B cell (primary cell): ENCODE measurements around the gene TMEM134. TPM values are rescaled to one million over a fixed set of nuclear protein-coding genes. Genes with fewer than 3 reads are reported as not detected.

ENCODE experiments used
- ATAC-seq: fragments of 200-7000 bp; cut with Tn5 transposase; one replicate; pipeline ENCODE4 v1.10.0; 2021; ENCODE audit warnings: low read depth, mild to moderate bottlenecking, moderate number of reproducible peaks, moderate library complexity
- CTCF ChIA-PET: fragments of 350-600 bp; sonication (Branson Sonifier 250); formaldehyde crosslinking; loops from one replicate; lab custom pipeline; 2021; ENCODE audit warnings: antibody characterized with exemption, inconsistent platforms; lab: Charles Lee
- POLR2A ChIA-PET: fragments of 350-600 bp; sonication (Branson Sonifier 250); formaldehyde crosslinking; loops from one replicate; lab custom pipeline; 2021; ENCODE audit warnings: antibody characterized with exemption; lab: Charles Lee
- DNase-seq: peaks from one replicate; pipeline ENCODE4 v3.0.0; 2013
- H2AFZ ChIP-seq: 2 replicates; pipeline ENCODE4 v1.6.1; 2012; ENCODE audit warnings: mild to moderate bottlenecking, low read depth, low read length; ENCODE audit not compliant: insufficient read depth, poor library complexity, severe bottlenecking
- H3K27ac ChIP-seq, 2 donors: 1 replicate in 1 of 2; 2 replicates in 1 of 2; pipeline ENCODE4 v1.5.1; 2012 to 2013; ENCODE audit warnings: low read length in 2 of 2, mild to moderate bottlenecking in 2 of 2, moderate library complexity in 1 of 2
- H3K27me3 ChIP-seq, 4 experiments: fragments of 200-600 bp in 1 of 4; sonication (generic) in 1 of 4; replicated peaks in 1 of 4; 1 replicate in 2 of 4; 2 replicates in 2 of 4; pipeline versions ENCODE4 v1.6.1 to v1.7.0; 2013 to 2016; ENCODE audit warnings: low read length in 3 of 4, mild to moderate bottlenecking in 2 of 4, mixed read lengths in 1 of 4, moderate library complexity in 1 of 4; ENCODE audit not compliant: insufficient read depth in 4 of 4, control insufficient read depth in 3 of 4; ENCODE audit errors: control extremely low read depth in 1 of 4
- H3K36me3 ChIP-seq, 2 experiments: replicated peaks in 1 of 2; 1 replicate in 1 of 2; 2 replicates in 1 of 2; pipeline versions ENCODE4 v1.6.1 to v1.7.1; 2013; ENCODE audit warnings: low read length in 1 of 2; ENCODE audit not compliant: insufficient read depth in 2 of 2, control insufficient read depth in 1 of 2; ENCODE audit errors: control extremely low read depth in 1 of 2, extremely low read depth in 1 of 2
- H3K4me1 ChIP-seq, 2 donors: fragments of 200-600 bp in 1 of 2; sonication (generic) in 1 of 2; 1 replicate in 1 of 2; 2 replicates in 1 of 2; pipeline versions ENCODE4 v1.5.1 to v1.6.1; 2013 to 2017; ENCODE audit warnings: low read length in 2 of 2; ENCODE audit not compliant: control insufficient read depth in 2 of 2, insufficient read depth in 2 of 2
- H3K4me2 ChIP-seq: replicated peaks from 2 replicates; pipeline ENCODE3; 2012; ENCODE audit warnings: mild to moderate bottlenecking, low read depth, low read length; ENCODE audit not compliant: poor library complexity, severe bottlenecking
- H3K4me3 ChIP-seq, 5 experiments: fragments of 200-600 bp in 1 of 5; sonication (generic) in 1 of 5; 1 replicate in 3 of 5; 2 replicates in 2 of 5; pipeline versions ENCODE4 v1.5.1 to v1.7.0; 2011 to 2016; ENCODE audit warnings: low read length in 4 of 5, mild to moderate bottlenecking in 4 of 5, low read depth in 2 of 5, control low read depth in 1 of 5, moderate library complexity in 1 of 5; ENCODE audit not compliant: insufficient read depth in 1 of 5; ENCODE audit errors: control extremely low read depth in 1 of 5, extremely low read depth in 1 of 5
- H3K79me2 ChIP-seq: fragments of 200-600 bp; sonication (generic); one replicate; pipeline ENCODE4 v1.6.0; 2016; ENCODE audit warnings: low read length; ENCODE audit not compliant: control insufficient read depth, insufficient read depth
- H3K9ac ChIP-seq: fragments of 200-600 bp; sonication (generic); 2 replicates; pipeline ENCODE4 v1.6.1; 2017; ENCODE audit warnings: mild to moderate bottlenecking, low read length, moderate library complexity
- H3K9me3 ChIP-seq, 3 donors: one replicate each; pipeline versions ENCODE4 v1.6.1 to v1.7.1; 2013; ENCODE audit warnings: low read length in 2 of 3; ENCODE audit not compliant: control insufficient read depth in 2 of 3, insufficient read depth in 1 of 3; ENCODE audit errors: control extremely low read depth in 1 of 3
- H4K20me1 ChIP-seq: 2 replicates; pipeline ENCODE4 v1.6.0; 2012; ENCODE audit warnings: mild to moderate bottlenecking, low read length; ENCODE audit not compliant: insufficient read depth, control insufficient read depth, poor library complexity, severe bottlenecking
- H3K27ac Mint-ChIP-seq: one replicate; pipeline ENCODE4 v1.8.0; 2021; ENCODE audit warnings: mixed read lengths
- H3K27me3 Mint-ChIP-seq: one replicate; pipeline ENCODE4 v1.8.0; 2021; ENCODE audit warnings: mixed read lengths
- H3K4me1 Mint-ChIP-seq: one replicate; pipeline ENCODE4 v1.8.0; 2021; ENCODE audit warnings: mixed read lengths
- H3K4me3 Mint-ChIP-seq: one replicate; pipeline ENCODE4 v1.8.0; 2021; ENCODE audit warnings: mixed read lengths
- H3K9me3 Mint-ChIP-seq: one replicate; pipeline ENCODE4 v1.8.0; 2022; ENCODE audit warnings: mixed read lengths; ENCODE audit not compliant: insufficient read depth
- CTCF ChIP-seq: fragments of 200-600 bp; IDR thresholded peaks from one replicate; pipeline ENCODE4 v1.8.0; 2022; ENCODE audit warnings: antibody characterized with exemption, mild to moderate bottlenecking
- EZH2 ChIP-seq: IDR thresholded peaks from 2 replicates; pipeline ENCODE4 v1.6.1; 2012; ENCODE audit warnings: borderline replicate concordance, low read depth, mild to moderate bottlenecking, moderate library complexity, low read length; ENCODE audit not compliant: insufficient read depth, poor library complexity, severe bottlenecking
- WGBS: methylation state at CpG from one replicate; pipeline ENCODE4 v1.1.5; 2013; ENCODE audit warnings: missing lambda C conversion rate; ENCODE audit not compliant: insufficient coverage; 5-methylcytosine and 5-hydroxymethylcytosine counted together
- intact Hi-C: fragments of 100-400 bp; cut with micrococcal nuclease; formaldehyde crosslinking; loops from one replicate; pipeline ENCODE4 v1.10.0; 2022
- polyA plus RNA-seq: library from polyadenylated mRNA; depleted of rRNA; stranded (reverse); fragments of >200 nt; gene quantifications from 2 replicates; pipeline ENCODE4 v1.2.3, GENCODE V29; 2012
- total RNA-seq, 2 donors: library from RNA; stranded (reverse); fragments of 120-200 nt in 1 of 2; gene quantifications; 1 replicate in 1 of 2; 2 replicates in 1 of 2; pipeline versions ENCODE4 v1.2.3 to v1.2.4, GENCODE V29; 2013 to 2022

Gene TMEM134
- total and polyA plus RNA-seq, 2 donors (not counting 1 experiment from before 2014, with no cell fraction given) = 167 to 197 TPM

GRCh38 chr11:67455054-67455453 lies 14.0 kb downstream of the TMEM134 start, which contains the start of gene CABP4:
Gene CABP4, plus strand, starts transcription at chr11:67455354. Its CDS starts 70 bp downstream, at chr11:67455424.
- no peaks in the 10 kb centered on the region for H3K27me3 Mint-ChIP-seq
- peak within 1 kb of the TSS; percentile 25 for H3K4me2 ChIP-seq
- ATAC-seq (no peak), DNase-seq (no peak)
- H3K79me2 ChIP-seq = peaks cover 70% of the 10 kb centered on the region
- H3K27me3 ChIP-seq = no peaks in the 10 kb centered on the region
- H2AFZ ChIP-seq = no peak within 1 kb of the TSS
- intact Hi-C loops = no loop called here
- no peaks in the 10 kb centered on the region for H4K20me1 ChIP-seq
- H3K4me1 Mint-ChIP-seq = peaks cover 44% of the 10 kb centered on the region
- H3K36me3 ChIP-seq = no peaks in the 10 kb centered on the region
- no peak within 1 kb of the TSS for H3K27ac ChIP-seq
- no peaks in the 10 kb centered on the region for H3K9me3 ChIP-seq
- H3K4me3 ChIP-seq = no peak within 1 kb of the TSS
- no peaks in the 10 kb centered on the region for H3K9me3 Mint-ChIP-seq
- no peak within 1 kb of the TSS for H3K4me3 Mint-ChIP-seq
- TF ChIP-seq EZH2 (no peak), CTCF (no peak)
- WGBS = 83% methylated on average over 1 of the region's 3 CpGs
- H3K4me1 ChIP-seq = peaks cover 51 to 88% of the 10 kb centered on the region in 2 donors
- H3K9ac ChIP-seq = no peak within 1 kb of the TSS
- POLR2A ChIA-PET = interaction anchor here (1.0 to 2.4 kb wide), 4 partner anchors 9 to 18 kb away, joined by 3 to 7 read pairs (median 4); partner anchors contain the start of gene PTPRCAP
- CTCF ChIA-PET = interaction anchor here (1.3 to 2.3 kb wide), 2 partner anchors 14 to 17 kb away, joined by 3 to 7 read pairs; partner anchors contain the start of genes PTPRCAP and TMEM134
- H3K27ac Mint-ChIP-seq = peak within 1 kb of the TSS; percentile 41
